SK-N-SH (cell line): ENCODE results near the gene SLC10A7. TPM values are rescaled to one million over a fixed set of nuclear protein-coding genes. Genes with fewer than 3 reads are reported as not detected.

Source experiments
- CTCF ChIA-PET: fragments of 300-600, 350-600 bp; formaldehyde crosslinking; extraction: SDS; loops from one replicate; lab custom pipeline; 2021; lab: Yijun Ruan, JAX
- POLR2A ChIA-PET: fragments of 350-600 bp; sonication (Branson Sonifier 250); formaldehyde crosslinking; extraction: SDS; loops from one replicate; lab custom pipeline; 2020; ENCODE audit warnings: antibody characterized with exemption, inconsistent platforms; lab: Yijun Ruan, JAX
- DNase-seq: peaks from one replicate; pipeline ENCODE4 v3.0.0; 2012
- H2AFZ ChIP-seq: fragments of 200-600 bp; sonication (generic); 2 replicates; pipeline ENCODE4 v1.8.1; 2016; ENCODE audit warnings: antibody characterized with exemption, mild to moderate bottlenecking, low read depth
- H3F3A ChIP-seq: fragments of 200-600 bp; sonication (generic); replicated peaks from 2 replicates; pipeline ENCODE3; 2016; ENCODE audit warnings: antibody characterized with exemption, mild to moderate bottlenecking; ENCODE audit not compliant: insufficient read depth
- H3K27ac ChIP-seq, 2 experiments: fragments of 200-500 bp in 1 of 2; fragments of 200-600 bp in 1 of 2; sonication (Bioruptor generic) in 1 of 2; sonication (generic), shearing (Covaris generic) in 1 of 2; 2 replicates each; pipeline versions ENCODE4 v1.5.1 to v1.6.1; 2014 to 2016; ENCODE audit warnings: low read depth in 2 of 2, inconsistent platforms in 1 of 2, low read length in 1 of 2, mild to moderate bottlenecking in 1 of 2, mixed read lengths in 1 of 2
- H3K27me3 ChIP-seq: fragments of 200-600 bp; sonication (generic), shearing (Covaris generic); 2 replicates; pipeline ENCODE4 v1.6.1; 2016; ENCODE audit warnings: mixed run types; ENCODE audit not compliant: insufficient read depth
- H3K36me3 ChIP-seq, 2 experiments: fragments of 200-500 bp in 1 of 2; fragments of 200-600 bp in 1 of 2; sonication (Bioruptor generic) in 1 of 2; sonication (generic) in 1 of 2; replicated peaks in 1 of 2; 2 replicates each; pipeline versions ENCODE3 to v1.5.1; 2014 to 2016; ENCODE audit warnings: low read length in 1 of 2, mild to moderate bottlenecking in 1 of 2; ENCODE audit not compliant: insufficient read depth in 2 of 2, control insufficient read depth in 1 of 2
- H3K4me1 ChIP-seq, 2 experiments: fragments of 200-500 bp in 1 of 2; fragments of 200-600 bp in 1 of 2; sonication (Bioruptor generic) in 1 of 2; sonication (generic), shearing (Covaris generic) in 1 of 2; 2 replicates each; pipeline versions ENCODE4 v1.5.1 to v1.6.1; 2014 to 2016; ENCODE audit warnings: low read depth in 1 of 2, low read length in 1 of 2, mixed run types in 1 of 2; ENCODE audit not compliant: insufficient read depth in 2 of 2, control insufficient read depth in 1 of 2
- H3K4me2 ChIP-seq: fragments of 200-600 bp; sonication (generic), shearing (Covaris generic); 2 replicates; pipeline ENCODE4 v1.6.1; 2017; ENCODE audit warnings: mixed run types
- H3K4me3 ChIP-seq, 2 experiments: fragments of 200-500 bp in 1 of 2; fragments of 200-600 bp in 1 of 2; sonication (Bioruptor generic) in 1 of 2; sonication (generic), shearing (Covaris generic) in 1 of 2; 2 replicates each; pipeline versions ENCODE4 v1.5.1 to v1.8.1; 2014 to 2016; ENCODE audit warnings: low read depth in 2 of 2, inconsistent platforms in 1 of 2, low read length in 1 of 2, mild to moderate bottlenecking in 1 of 2, mixed read lengths in 1 of 2, moderate library complexity in 1 of 2
- H3K79me2 ChIP-seq: fragments of 200-600 bp; sonication (generic); 2 replicates; pipeline ENCODE4 v1.8.1; 2017; ENCODE audit warnings: mild to moderate bottlenecking; ENCODE audit not compliant: insufficient read depth
- H3K9ac ChIP-seq: fragments of 200-600 bp; sonication (generic); 2 replicates; pipeline ENCODE4 v1.6.1; 2017; ENCODE audit warnings: mixed run types
- H3K9me2 ChIP-seq: fragments of 200-600 bp; sonication (generic); 2 replicates; pipeline ENCODE4 v1.6.1; 2017; ENCODE audit warnings: mixed run types
- H3K9me3 ChIP-seq: fragments of 200-600 bp; sonication (generic); 2 replicates; pipeline ENCODE4 v1.6.1; 2017; ENCODE audit warnings: mixed run types, mild to moderate bottlenecking, moderate library complexity
- H4K20me1 ChIP-seq: fragments of 200-600 bp; sonication (generic); 2 replicates; pipeline ENCODE4 v1.6.1; 2017; ENCODE audit warnings: mild to moderate bottlenecking, mixed run types; ENCODE audit not compliant: insufficient read depth
- CTCF ChIP-seq: fragments of 200-600 bp; sonication (generic); IDR thresholded peaks from 2 replicates; pipeline ENCODE4 v1.6.1; 2017; ENCODE audit warnings: antibody characterized with exemption, mild to moderate bottlenecking, moderate library complexity
- EP300 ChIP-seq, 2 experiments: IDR thresholded peaks; 2 replicates each; pipeline versions ENCODE4 v1.4.0 to v1.6.1; 2012; ENCODE audit warnings: borderline replicate concordance in 1 of 2, low read depth in 1 of 2, low read length in 1 of 2
- FOXJ3 ChIP-seq: sonication (generic); formaldehyde crosslinking; IDR thresholded peaks from 2 replicates; pipeline ENCODE4 v1.5.1; 2020; ENCODE audit warnings: mild to moderate bottlenecking, missing genetic modification reagents
- FOXM1 ChIP-seq: IDR thresholded peaks from 2 replicates; pipeline ENCODE4 v1.4.0; 2012; ENCODE audit warnings: low read depth, mild to moderate bottlenecking
- MAX ChIP-seq: IDR thresholded peaks from 2 replicates; pipeline ENCODE4 v1.4.0; 2012; ENCODE audit warnings: low read depth
- MEF2A ChIP-seq: IDR thresholded peaks from 2 replicates; pipeline ENCODE4 v1.4.0; 2012; ENCODE audit warnings: low read depth, borderline replicate concordance
- MXI1 ChIP-seq: IDR thresholded peaks from 2 replicates; pipeline ENCODE4 v1.6.1; 2012; ENCODE audit warnings: mild to moderate bottlenecking, low read depth, low read length, improper control_type of control experiment
- NRF1 ChIP-seq: IDR thresholded peaks from 2 replicates; pipeline ENCODE4 v1.6.1; 2012; ENCODE audit warnings: low read depth, mild to moderate bottlenecking, low read length
- PBX3 ChIP-seq: IDR thresholded peaks from 2 replicates; pipeline ENCODE4; 2012
- POLR2AphosphoS5 ChIP-seq: IDR thresholded peaks from 2 replicates; pipeline ENCODE4 v1.6.1; 2012; ENCODE audit warnings: low read depth, low read length
- RAD21 ChIP-seq: IDR thresholded peaks from 2 replicates; pipeline ENCODE4 v1.6.1; 2012; ENCODE audit warnings: mild to moderate bottlenecking, low read length
- RFX5 ChIP-seq: IDR thresholded peaks from 2 replicates; pipeline ENCODE4 v1.6.1; 2012; ENCODE audit warnings: mild to moderate bottlenecking, improper control_type of control experiment, low read length
- SIN3A ChIP-seq: IDR thresholded peaks from 2 replicates; pipeline ENCODE4 v1.6.1; 2012; ENCODE audit warnings: low read depth, mild to moderate bottlenecking, low read length, moderate library complexity, borderline replicate concordance
- SMC3 ChIP-seq: IDR thresholded peaks from 2 replicates; pipeline ENCODE4 v1.6.1; 2012; ENCODE audit warnings: low read depth, low read length, improper control_type of control experiment
- TCF12 ChIP-seq: IDR thresholded peaks from 2 replicates; pipeline ENCODE4 v1.4.0; 2012
- YY1 ChIP-seq: IDR thresholded peaks from 2 replicates; pipeline ENCODE4 v1.4.0; 2012; ENCODE audit warnings: low read depth, mild to moderate bottlenecking
- WGBS: methylation state at CpG from one replicate; pipeline ENCODE4 v1.1.6; 2017; ENCODE audit warnings: low lambda C conversion rate; 5-methylcytosine and 5-hydroxymethylcytosine counted together
- polyA plus RNA-seq, 3 experiments: library from polyadenylated mRNA; depleted of rRNA; stranded (reverse); fragments of >200 nt; gene quantifications; 2 replicates each; pipeline ENCODE4 v1.2.3, GENCODE V29; 2012

The SLC10A7 gene
- polyA plus RNA-seq, 1 of the 3 experiments (the other 2 are of a cell fraction) = 3.3 TPM

- peaks cover 24% of the 10 kb centered on the region for H3F3A ChIP-seq
- H3K9me3 ChIP-seq = no peaks in the 10 kb centered on the region
- no peak overlapping the region for H2AFZ ChIP-seq
- no peak overlapping the region for H3K4me3 ChIP-seq
- ChIA-PET CTCF (interaction anchor here (0.7 to 1.9 kb wide), 3 partner anchors 65 to 578 kb away, joined by 3 to 8 read pairs (median 6); no protein-coding TSS in a partner anchor), POLR2A (no interaction called here)
- H3K79me2 ChIP-seq = no peaks in the 10 kb centered on the region
- H3K27me3 ChIP-seq = no peaks in the 10 kb centered on the region
- no peaks in the 10 kb centered on the region for H4K20me1 ChIP-seq
- H3K4me1 ChIP-seq = peaks cover 8 to 57% of the 10 kb centered on the region in 2 experiments
- H3K27ac ChIP-seq = no peak overlapping the region
- H3K9me2 ChIP-seq = no peaks in the 10 kb centered on the region
- no peak for DNase-seq
- TF ChIP-seq MXI1 (no peak), FOXJ3 (CRISPR knock-in tag) (no peak), NRF1 (no peak), RAD21 (peak; percentile 55), SIN3A (no peak), EP300 (IDR thresholded peaks at IDR 0.05; ENCODE audit: borderline replicate concordance in 1 of 2, low read depth in 1 of 2, low read length in 1 of 2) (no peak), POLR2AphosphoS5 (no peak), CTCF (peak; percentile 49), YY1 (no peak), MAX (no peak), SMC3 (peak; percentile 26; the same call in 1 of the 2 replicates)
- H3K9ac ChIP-seq = no peak overlapping the region
- H3K4me2 ChIP-seq = no peak overlapping the region
- no peaks in the 10 kb centered on the region for H3K36me3 ChIP-seq
These were observed 183.2 kb downstream of the SLC10A7 start for GRCh38 chr4:146338512-146338911.

GRCh38 chr4:146336410-146336807 lies 185.3 kb downstream of the SLC10A7 start:
- Histone ChIP-seq H3K4me3 (no peak overlapping the region), H2AFZ (no peak overlapping the region), H3K9me2 (no peaks in the 10 kb centered on the region), H4K20me1 (no peaks in the 10 kb centered on the region), H3F3A (peaks cover 39% of the 10 kb centered on the region), H3K4me2 (peak overlapping the region; percentile 4; the same call in 1 of the 2 replicates), H3K79me2 (no peaks in the 10 kb centered on the region), H3K27me3 (no peaks in the 10 kb centered on the region), H3K9ac (no peak overlapping the region), H3K27ac (peak overlapping the region; percentile 34 to 53; a peak in 3 of 4 replicates), H3K4me1 (peaks cover 8 to 60% of the 10 kb centered on the region in 2 experiments), H3K36me3 (no peaks in the 10 kb centered on the region)
- no peak for DNase-seq
- WGBS = 32% methylated on average over 1 of the region's 1 CpG
- CTCF ChIA-PET = interaction anchor here (0.8 kb wide), 1 partner anchor 23 kb away, joined by 3 read pairs; no protein-coding TSS in a partner anchor
- TF ChIP-seq FOXM1 (no peak), MEF2A (no peak), PBX3 (0 out of 2 replicates have a peak, but pooled peaks have one; percentile 16), TCF12 (0 out of 2 replicates have a peak, but pooled peaks have one; percentile 3), RFX5 (no peak)
- TF ChIP-seq, all 33 proteins: peak for 2
- POLR2A ChIA-PET = no interaction called here
- H3K9me3 ChIP-seq = no peaks in the 10 kb centered on the region
